ENCODE measurements around the gene SCG5.

GRCh38 chr15:32690941-32691688 is 49.6 kb downstream of the SCG5 start:
- TF ChIP-seq POLR2A (IDR thresholded peaks at IDR 0.05) (no peak), CTCF (IDR thresholded peaks at IDR 0.05) (no peak)

Data from suprapubic skin (tissue), 3 donors.